DMS53 (cell line): ENCODE results near the gene RFX8.
"Not testable (repeated sequence)": the region's sequence is repeated elsewhere in the genome, so short reads cannot be mapped to it uniquely, and the experiment has no call there.

ENCODE experiments used
- DNase-seq: peaks from one replicate; lab custom pipeline; 2025; lab: John Stamatoyannopoulos, UW

The RFX8 gene

DNA sequence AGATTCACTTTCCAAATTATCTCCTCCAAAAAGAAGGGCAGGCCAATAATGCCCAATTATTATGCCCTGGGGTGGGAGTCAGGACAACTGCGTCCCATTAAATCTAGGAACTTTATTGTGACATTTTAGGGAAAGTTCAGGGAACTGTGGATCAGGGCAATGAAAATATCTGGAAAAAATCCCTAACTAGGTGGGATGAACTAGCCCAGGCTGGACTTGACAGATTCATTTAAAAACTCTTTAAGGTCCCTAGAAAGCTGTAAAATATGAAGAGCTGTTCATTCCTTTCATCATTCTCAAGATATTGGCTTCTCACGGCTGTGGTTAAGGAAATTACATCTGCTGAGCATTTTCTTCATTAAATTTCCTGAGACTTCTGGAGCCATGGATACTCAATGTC lies 95.8 kb downstream of the RFX8 start:
- DNase-seq = no peak

- no peak for DNase-seq
These were observed 99.3 kb downstream of the RFX8 start for GRCh38 chr2:101375653-101376052.

- no peak for DNase-seq
These were observed 99.9 kb downstream of the RFX8 start for GRCh38 chr2:101374821-101375561.

- DNase-seq = no peak
These were observed 102.1 kb downstream of the RFX8 start for GRCh38 chr2:101372792-101373191.

DNA sequence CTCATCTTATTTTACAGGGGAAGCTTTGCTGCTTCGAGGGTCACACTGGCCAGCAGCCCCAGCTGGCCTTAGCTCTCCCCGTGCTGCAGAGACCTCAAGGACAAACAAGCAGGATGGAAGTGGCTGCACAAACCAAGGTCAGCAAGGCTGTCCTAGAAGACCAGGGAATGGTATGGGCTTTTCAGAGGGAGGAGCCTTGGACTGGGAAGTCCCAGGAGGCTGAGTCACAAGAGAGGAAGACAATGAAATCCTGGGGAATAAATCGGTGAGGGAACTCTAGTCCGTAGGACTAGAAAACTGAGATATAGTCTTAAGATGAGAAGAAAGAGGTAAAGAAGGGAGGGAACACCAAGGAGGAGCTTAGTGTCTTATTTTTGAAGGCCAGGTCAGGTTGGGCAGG lies 103.3 kb downstream of the RFX8 start:
- DNase-seq = no peak

DNA sequence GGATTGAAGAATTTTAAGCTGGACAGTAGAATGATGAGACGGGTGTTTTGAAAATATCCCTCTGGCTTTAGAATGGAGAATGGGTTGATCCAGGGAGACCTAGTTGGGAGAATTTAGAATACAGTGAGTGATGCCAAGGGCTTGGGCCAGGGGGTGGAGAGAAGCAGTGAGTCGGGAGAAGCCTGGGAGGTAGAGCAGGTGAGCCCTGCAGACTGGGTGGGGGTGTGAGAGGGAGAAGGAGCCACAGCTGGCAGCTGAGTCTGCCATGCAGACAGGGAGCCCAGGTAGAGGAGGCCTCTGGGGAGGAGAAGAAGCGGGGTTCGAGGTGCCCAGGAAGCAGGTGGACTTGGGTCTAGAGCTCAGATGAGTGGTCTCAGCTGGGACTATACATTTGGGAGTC lies 105.8 kb downstream of the RFX8 start:
- DNase-seq = no peak

- no peak for DNase-seq
These were observed 106.5 kb downstream of the RFX8 start for GRCh38 chr2:101368376-101368775.

DNA sequence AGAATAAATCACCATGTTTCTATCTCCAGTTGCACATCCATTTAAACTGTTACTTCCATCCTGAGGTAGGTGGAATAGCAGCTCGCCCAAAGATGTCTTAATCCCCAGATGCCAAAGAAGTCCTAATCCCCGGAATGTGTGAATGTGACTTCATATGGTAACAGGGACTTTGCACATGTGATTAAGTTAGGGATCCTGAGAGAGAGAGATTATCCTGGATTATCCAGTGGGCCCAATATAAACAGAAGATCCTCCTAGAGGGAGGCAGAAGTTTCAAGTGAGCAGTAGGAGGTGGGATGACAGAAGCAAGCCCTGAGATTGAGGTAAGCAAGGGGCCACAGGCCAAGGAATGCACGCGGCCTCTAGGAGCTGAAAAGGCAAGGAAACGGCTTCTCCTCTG lies 107.4 kb downstream of the RFX8 start:
- no peak for DNase-seq

GRCh38 chr2:101364878-101365277 lies 110.0 kb downstream of the RFX8 start:
- DNase-seq = no peak

- DNase-seq = no peak
These were observed 112.1 kb downstream of the RFX8 start for GRCh38 chr2:101362777-101363176.

- no peak for DNase-seq
These were observed 112.6 kb downstream of the RFX8 start for GRCh38 chr2:101362316-101362715.

GRCh38 chr2:101361522-101361921 lies 113.4 kb downstream of the RFX8 start:
- DNase-seq = no peak

DNA sequence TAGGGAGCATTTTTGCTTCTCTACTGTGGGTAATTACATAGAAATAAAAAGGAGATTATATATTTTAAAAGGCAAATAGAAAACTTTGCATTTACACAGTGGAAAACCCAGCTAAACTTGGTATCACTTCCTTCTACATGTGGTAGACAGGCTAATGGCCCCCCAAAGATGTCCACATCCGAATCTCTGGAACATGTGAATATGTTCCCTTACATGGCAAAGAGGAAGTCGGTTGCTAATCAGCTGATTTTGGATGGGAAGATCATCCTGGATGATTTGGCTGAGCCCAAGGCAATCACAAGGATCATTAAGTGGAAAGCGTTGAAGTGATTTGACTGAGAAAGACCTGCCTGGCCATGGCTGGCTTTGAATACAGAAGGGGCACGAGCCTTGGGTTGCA lies 113.8 kb downstream of the RFX8 start:
- no peak for DNase-seq

DNA sequence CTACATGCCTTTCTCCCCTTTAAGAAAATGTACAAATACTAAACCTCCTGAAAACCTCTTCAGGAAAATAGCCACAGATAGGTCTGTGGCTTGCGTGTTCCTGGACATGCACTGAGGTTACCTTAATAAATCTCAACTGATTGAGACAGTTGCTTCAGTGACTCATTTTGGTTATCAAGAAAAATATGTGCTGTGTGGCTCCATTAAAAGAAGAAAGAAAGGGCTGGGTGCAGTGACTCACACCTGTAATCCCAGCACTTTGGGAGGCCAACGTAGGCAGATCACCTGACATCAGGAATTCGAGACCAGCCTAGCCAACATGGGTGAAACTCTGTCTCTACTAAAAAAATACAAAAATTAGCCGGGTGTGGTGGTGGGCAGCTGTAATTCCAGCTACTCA lies 114.7 kb downstream of the RFX8 start:
- DNase-seq = no peak

GRCh38 chr2:101359410-101359954 lies 115.4 kb downstream of the RFX8 start:
- DNase-seq = no peak

GRCh38 chr2:101357376-101357775 lies 117.5 kb downstream of the RFX8 start:
- no peak for DNase-seq

GRCh38 chr2:101356521-101356920 lies 118.4 kb downstream of the RFX8 start:
- DNase-seq = no peak

GRCh38 chr2:101356055-101356454 lies 118.9 kb downstream of the RFX8 start:
- no peak for DNase-seq

GRCh38 chr2:101355401-101356054 lies 119.4 kb downstream of the RFX8 start:
- no peak for DNase-seq

DNA sequence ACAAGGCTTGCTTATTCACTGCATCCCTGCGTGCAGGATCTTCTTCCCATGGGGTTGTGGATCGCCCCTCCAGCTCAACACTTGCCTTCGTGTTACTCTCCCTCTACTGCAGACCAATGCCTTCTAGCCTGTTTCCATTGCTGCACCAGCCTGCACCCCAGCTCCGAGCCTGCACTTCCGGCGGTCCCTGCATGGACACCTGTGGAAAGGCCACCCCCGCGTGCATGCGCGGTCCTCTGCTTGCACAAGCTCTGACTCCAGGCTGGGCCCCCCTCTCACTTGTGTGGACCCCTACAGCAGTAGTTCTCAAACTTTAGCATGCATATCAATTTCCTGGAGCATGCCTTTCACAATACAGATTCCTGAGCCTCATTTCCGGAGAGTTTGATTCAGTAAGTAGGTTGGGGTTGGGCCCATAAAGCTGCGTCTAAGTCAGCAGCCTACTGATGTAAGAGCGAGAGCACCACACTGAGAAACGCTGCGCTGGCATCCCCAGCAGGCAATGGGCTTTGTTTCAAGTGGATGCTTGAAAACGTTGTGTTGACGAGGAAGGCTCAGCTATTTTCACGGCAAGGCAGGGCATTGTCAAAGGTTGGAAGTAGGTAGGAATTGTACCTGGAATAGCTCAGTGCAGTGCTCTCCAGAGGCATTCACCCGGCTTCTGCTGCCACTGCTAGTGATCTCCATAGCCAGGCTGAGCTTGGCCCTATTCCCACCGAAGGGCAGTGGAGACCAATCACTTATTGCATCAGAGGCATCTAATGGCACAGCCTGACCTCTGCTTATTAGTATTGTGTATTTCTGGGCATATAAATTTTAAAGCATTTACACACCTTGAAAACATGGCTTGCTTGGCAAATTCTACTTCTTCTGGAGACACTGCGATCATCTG lies 120.2 kb downstream of the RFX8 start:
- no peak for DNase-seq

DNA sequence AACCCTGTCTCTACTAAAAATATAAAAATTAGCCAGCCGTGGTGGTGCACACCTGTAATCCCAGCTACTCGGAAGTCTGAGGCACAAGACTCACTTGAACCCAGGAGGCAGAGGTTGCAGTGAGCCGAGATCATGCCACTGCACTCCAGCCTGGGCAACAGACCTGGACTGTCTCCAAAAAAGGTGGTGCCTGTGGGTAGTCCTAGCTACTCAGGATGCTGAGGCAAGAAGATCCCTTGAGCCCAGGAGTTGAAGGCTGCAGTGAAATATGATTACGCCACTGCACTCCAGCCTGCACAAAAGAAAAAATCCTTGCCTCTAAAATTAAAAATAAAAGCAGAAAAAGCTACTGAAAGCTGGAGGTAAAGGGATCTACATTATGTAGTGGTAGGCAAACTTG lies 122.3 kb downstream of the RFX8 start:
- not testable (repeated sequence) for DNase-seq

DNA sequence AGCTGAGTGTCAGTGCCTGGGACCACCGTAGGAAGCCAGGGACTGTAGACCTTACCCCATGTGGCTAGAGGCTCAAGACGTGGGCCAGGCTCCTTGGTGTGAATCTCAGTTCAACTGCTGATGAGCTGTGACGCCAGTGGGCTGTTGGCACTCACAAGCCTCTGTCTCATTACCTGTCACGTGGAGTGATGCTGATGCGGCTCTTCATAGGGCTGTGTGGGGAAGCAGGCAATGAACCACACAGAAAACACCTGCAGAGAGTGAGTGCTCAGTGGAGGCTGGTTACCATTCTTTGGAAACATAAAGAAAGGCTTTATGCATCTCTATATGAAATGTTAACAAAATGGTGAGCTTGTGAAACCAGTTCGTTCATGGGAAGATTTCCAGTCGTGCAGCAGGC lies 123.7 kb downstream of the RFX8 start:
- DNase-seq = no peak
